ENCODE data around the gene IVL. TPM values are rescaled to one million over a fixed set of nuclear protein-coding genes. Genes with fewer than 3 reads are reported as not detected.

IVL gene
- polyA plus RNA-seq, 1 experiment, result not detected

DNA sequence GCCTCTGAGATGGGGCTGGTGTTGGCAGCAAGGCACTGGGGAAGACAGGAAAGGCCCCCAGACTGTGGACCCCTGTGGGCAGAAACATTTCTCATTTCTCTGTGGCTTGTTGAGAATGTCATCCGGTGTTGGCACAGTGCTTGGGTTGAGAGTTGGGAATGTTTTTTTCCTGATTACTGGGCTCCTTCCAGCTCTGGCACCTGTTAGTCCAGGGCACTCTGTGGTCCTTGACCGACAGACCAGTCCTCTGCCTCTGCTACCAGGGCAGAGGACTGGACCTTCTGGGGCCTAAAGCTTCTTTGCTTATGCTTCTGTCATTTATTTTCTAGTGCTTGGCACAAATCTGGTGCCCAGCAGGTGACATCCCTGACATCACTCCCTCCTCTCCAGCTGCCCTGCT lies 33.8 kb downstream of the IVL start:
- no peak for TF ChIP-seq CTCF (IDR thresholded peaks at IDR 0.05; ENCODE audit: low read depth, low read length)
- POLR2A ChIA-PET, result no interaction called here
- peaks cover 3% of the 10 kb centered on the region; the same call in 1 of the 2 replicates for H3K9me3 ChIP-seq (ENCODE audit: control insufficient read depth, insufficient read depth, low read length)
- H3K27ac ChIP-seq (ENCODE audit: low read depth, low read length), result no peak overlapping the region
- no peak overlapping the region for H3K4me3 ChIP-seq (ENCODE audit: low read depth, low read length)
- CTCF ChIA-PET, result no interaction called here
- no peak for DNase-seq (ENCODE audit: low read depth, low spot score)
- H3K27me3 ChIP-seq (ENCODE audit: control insufficient read depth, insufficient read depth, low read length), result no peaks in the 10 kb centered on the region

DNA sequence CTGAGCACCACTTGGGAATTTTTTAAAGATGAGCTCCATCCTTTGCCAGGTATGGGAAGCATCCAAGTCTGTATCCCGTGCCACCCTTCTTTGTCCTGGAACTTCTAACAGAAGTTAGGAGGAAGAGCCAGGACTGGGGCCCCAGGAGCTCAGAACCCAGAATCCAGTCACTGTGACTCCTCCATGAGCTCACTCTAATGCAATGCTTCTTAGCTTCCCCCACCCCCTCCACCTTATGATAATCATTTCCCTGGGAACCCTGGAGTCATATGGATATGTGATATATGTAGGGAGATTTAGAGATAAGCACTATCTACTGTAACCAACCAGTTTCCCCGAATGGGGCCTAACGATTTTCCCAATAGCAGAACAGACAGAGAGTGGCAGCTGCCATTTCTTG lies 37.9 kb downstream of the IVL start:
- DNase-seq (ENCODE audit: low read depth, low spot score), result no peak
- no peak for TF ChIP-seq CTCF (IDR thresholded peaks at IDR 0.05; ENCODE audit: low read depth, low read length)
- POLR2A ChIA-PET, result no interaction called here
- Histone ChIP-seq H3K27me3 (ENCODE audit: control insufficient read depth, insufficient read depth, low read length) (no peaks in the 10 kb centered on the region), H3K9me3 (ENCODE audit: control insufficient read depth, insufficient read depth, low read length) (peaks cover 3% of the 10 kb centered on the region; the same call in 1 of the 2 replicates), H3K4me3 (ENCODE audit: low read depth, low read length) (no peak overlapping the region), H3K27ac (ENCODE audit: low read depth, low read length) (no peak overlapping the region)
- CTCF ChIA-PET, result no interaction called here

DNA sequence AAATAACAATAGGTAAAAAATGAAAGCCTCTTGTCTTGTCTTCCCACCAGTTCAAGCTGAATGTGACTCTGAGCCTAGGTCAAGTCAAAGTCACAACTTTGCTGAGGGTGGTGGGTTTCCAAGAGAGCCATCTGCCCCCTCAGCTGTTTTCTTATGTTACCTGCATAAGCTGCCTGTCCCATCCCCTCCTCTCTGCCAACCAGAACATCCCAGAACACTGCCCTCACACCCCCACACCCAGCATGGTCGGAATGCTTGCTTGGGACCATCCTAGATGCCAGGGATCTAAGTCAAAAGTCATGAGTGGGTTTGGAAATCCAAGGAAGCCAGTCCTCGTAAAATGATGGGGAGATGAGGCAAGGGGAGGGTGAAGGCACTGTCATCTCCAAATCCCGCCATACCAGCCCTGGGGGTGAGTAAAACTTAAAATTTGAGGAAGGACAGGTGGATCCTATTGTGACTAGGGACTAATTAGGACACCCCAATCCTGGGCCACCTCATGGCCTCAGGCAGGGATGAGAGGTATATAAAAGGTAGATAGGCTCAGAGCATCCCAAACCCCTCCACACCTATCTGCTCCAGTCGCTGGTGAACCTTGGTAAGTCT lies 38.4 kb downstream of the IVL start, which contains the start of gene SPRR5:
Gene SPRR5 (plus strand): TSS at position 556 of the 606 bp plus-strand sequence. CDS start 1,349 bp downstream, outside the sequence.
- no peak for TF ChIP-seq CTCF (IDR thresholded peaks at IDR 0.05; ENCODE audit: low read depth, low read length)
- Histone ChIP-seq H3K4me3 (ENCODE audit: low read depth, low read length) (no peak within 1 kb of the TSS), H3K27me3 (ENCODE audit: control insufficient read depth, insufficient read depth, low read length) (no peaks in the 10 kb centered on the region), H3K27ac (ENCODE audit: low read depth, low read length) (no peak within 1 kb of the TSS), H3K9me3 (ENCODE audit: control insufficient read depth, insufficient read depth, low read length) (peaks cover 3% of the 10 kb centered on the region; the same call in 1 of the 2 replicates)
- no peak for DNase-seq (ENCODE audit: low read depth, low spot score)
- POLR2A ChIA-PET, result no interaction called here
- CTCF ChIA-PET, result no interaction called here

DNA sequence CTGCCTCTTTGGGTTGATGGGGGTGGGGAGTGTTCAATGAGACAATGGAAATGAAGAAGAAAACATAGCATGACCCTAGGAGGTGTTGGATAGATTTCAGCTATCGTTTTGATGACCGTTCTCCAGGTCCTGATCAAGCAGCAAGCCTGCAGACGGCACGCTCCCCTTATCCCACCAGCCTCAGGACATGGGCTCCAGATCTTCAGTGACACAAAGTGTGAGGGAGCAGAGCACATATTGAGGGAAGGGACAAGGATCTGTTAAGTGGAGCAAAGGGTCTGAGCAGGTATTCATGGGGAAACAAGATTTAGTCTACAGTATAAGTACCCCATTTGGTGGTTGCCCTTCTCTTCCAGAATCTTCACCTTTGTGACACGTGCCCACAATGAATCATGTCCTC lies 43.4 kb downstream of the IVL start:
- Histone ChIP-seq H3K27ac (ENCODE audit: low read depth, low read length) (no peak overlapping the region), H3K4me3 (ENCODE audit: low read depth, low read length) (no peak overlapping the region), H3K27me3 (ENCODE audit: control insufficient read depth, insufficient read depth, low read length) (no peaks in the 10 kb centered on the region), H3K9me3 (ENCODE audit: control insufficient read depth, insufficient read depth, low read length) (no peaks in the 10 kb centered on the region; the same call in 1 of the 2 replicates)
- ChIA-PET CTCF (no interaction called here), POLR2A (no interaction called here)
- TF ChIP-seq CTCF (IDR thresholded peaks at IDR 0.05; ENCODE audit: low read depth, low read length), result no peak
- DNase-seq (ENCODE audit: low read depth, low spot score), result no peak

- H3K27me3 ChIP-seq (ENCODE audit: control insufficient read depth, insufficient read depth, low read length), result no peaks in the 10 kb centered on the region
- H3K27ac ChIP-seq (ENCODE audit: low read depth, low read length), result no peak overlapping the region
- ChIA-PET POLR2A (no interaction called here), CTCF (no interaction called here)
- DNase-seq (ENCODE audit: low read depth, low spot score), result no peak
- no peak for TF ChIP-seq CTCF (IDR thresholded peaks at IDR 0.05; ENCODE audit: low read depth, low read length)
- no peaks in the 10 kb centered on the region for H3K9me3 ChIP-seq (ENCODE audit: control insufficient read depth, insufficient read depth, low read length)
- no peak overlapping the region for H3K4me3 ChIP-seq (ENCODE audit: low read depth, low read length)
Measured at GRCh38 chr1:152953761-152954160, 45.4 kb downstream of the IVL start.
